Ovary (tissue), 10 donors: ENCODE measurements around the gene GUCD1. TPM values are rescaled to one million over a fixed set of nuclear protein-coding genes. Genes with fewer than 3 reads are reported as not detected.
"Not testable (repeated sequence)": the region's sequence is repeated elsewhere in the genome, so short reads cannot be mapped to it uniquely, and the experiment has no call there.

Source experiments
- DNase-seq, 5 donors: peaks; one replicate each; pipeline ENCODE4 v3.0.0-alpha.2; 2019 to 2020
- H3K27ac ChIP-seq, 2 donors: fragments of 200-600 bp; one replicate each; pipeline versions ENCODE4 v1.5.1 to v1.8.0; 2019 to 2022
- H3K27me3 ChIP-seq: fragments of 200-600 bp; one replicate; pipeline ENCODE4 v1.8.0; 2022
- H3K36me3 ChIP-seq: fragments of 200-600 bp; sonication (generic); one replicate; pipeline ENCODE4 v1.5.1; 2019
- H3K4me1 ChIP-seq: one replicate; pipeline ENCODE4 v1.8.1; 2013; ENCODE audit warnings: mild to moderate bottlenecking, moderate library complexity; ENCODE audit not compliant: insufficient read depth
- H3K4me3 ChIP-seq: fragments of 200-600 bp; sonication (generic); one replicate; pipeline ENCODE4 v1.5.1; 2017
- H3K9me3 ChIP-seq, 2 donors: fragments of 200-600 bp in 1 of 2; sonication (generic) in 1 of 2; one replicate each; pipeline versions ENCODE4 v1.5.1 to v1.8.1; 2013 to 2019; ENCODE audit warnings: mild to moderate bottlenecking in 1 of 2, moderate library complexity in 1 of 2
- POLR2A ChIP-seq: fragments of 450-650 bp; IDR thresholded peaks from one replicate; pipeline ENCODE4 v1.6.1; 2017; ENCODE audit warnings: antibody characterized with exemption, mild to moderate bottlenecking, moderate library complexity
- WGBS, 3 donors: extraction: QIAGEN DNeasy Blood & Tissue Kit in 1 of 3; methylation state at CpG; one replicate each; pipeline versions ENCODE4 v1.1.5 to v1.1.7; 2013 to 2017; 5-methylcytosine and 5-hydroxymethylcytosine counted together
- intact Hi-C, 4 donors: fragments of 100-400 bp; cut with DNase I; formaldehyde crosslinking; loops; one replicate each; pipeline versions ENCODE4 v1.11.0 to v1.15.1; 2022 to 2023
- long read RNA-seq, 3 donors: library from polyadenylated mRNA in 2 of 3; unstranded in 2 of 3; transcript quantifications; one replicate each; pipeline ENCODE4 v2.0.0 and lab custom pipeline, GENCODE V29; 2021 to 2026
- polyA plus RNA-seq, 2 donors: library from polyadenylated mRNA; stranded (reverse); fragments of 200-250 nt in 1 of 2; fragments of 350-450 nt in 1 of 2; fragmentation: Illumina TruSeq in 1 of 2; extraction: RNeasy Lipid Tissue Mini Kit (QIAGEN cat#74804) in 1 of 2; gene quantifications; one replicate each; pipeline ENCODE4 v1.2.3, GENCODE V29; 2013 to 2014
- total RNA-seq, 7 donors: library from RNA; depleted of rRNA in 2 of 7; stranded (reverse); fragments of >200 nt in 2 of 7; fragmentation: NEBNext Ultra II Directional in 3 of 7; extraction: Animal tissue kit (Norgen Biotek cat#: 25700) in 3 of 7; gene quantifications; one replicate each; pipeline versions ENCODE4 v1.1.0 to v1.2.4, GENCODE V29; 2016 to 2023
- TF ChIP-seq, protein P1 (sequence below), 3 donors: fragments of 450-650 bp in 2 of 3; fragments of 200-600 bp in 1 of 3; IDR thresholded peaks; one replicate each; pipeline versions ENCODE4 v1.5.1 to v1.8.0; 2016 to 2022; ENCODE audit warnings: antibody characterized with exemption in 3 of 3, mild to moderate bottlenecking in 1 of 3
- donor health status: DM: no; HTN: no; CAD: no; lungs with moderate emphysema.
- donor health status: DM: no; HTN: no; CAD: no.
- donor health status: Bipolar disorder and iron deficiency.
- donor health status: DM: yes; HTN: yes; CAD: no.
- donor health status: DM: no; HTN: no; CAD: no.
- donor health status: DM: yes; HTN: yes; CAD: no.

GUCD1 gene
- total RNA-seq (10 to 100 TPM; 30.3 to 85.4 (median 59.4) TPM), polyA plus RNA-seq (10 to 100 TPM; 53.5 to 55.4 TPM)
- long read RNA-seq, donor 1, transcript GUCD1-206 (6 exons, 3,613 nt), result major isoform, 18 of 75 reads
- long read RNA-seq, donor 1, partial matches to known transcripts, result 2 of 75 reads
- long read RNA-seq, donor 1, other reads (novel, unspliced or antisense), result 43 of 75 reads
- long read RNA-seq, donor 2, transcript GUCD1-206 (6 exons, 3,613 nt), result major isoform, 12 of 35 reads
- long read RNA-seq, donor 2, partial matches to known transcripts, result 17 of 35 reads
- long read RNA-seq, donor 2, other reads (novel, unspliced or antisense), result 0 of 35 reads
- long read RNA-seq, donor 3, transcript GUCD1-203 (6 exons, 1,606 nt), result minor isoform, 6 of 85 reads
- long read RNA-seq, donor 3, transcript GUCD1-212 (2 exons, 510 nt), result minor isoform, 5 of 85 reads
- long read RNA-seq, donor 3, transcript GUCD1-206 (6 exons, 3,613 nt), result major isoform, 52 of 85 reads
- long read RNA-seq, donor 3, partial matches to known transcripts, result 4 of 85 reads
- long read RNA-seq, donor 3, other reads (novel, unspliced or antisense), result 15 of 85 reads

- peak within 1 kb of the TSS; percentile 88 to 92 for H3K27ac ChIP-seq
- H3K9me3 ChIP-seq, result no peaks in the 10 kb centered on the region
- DNase-seq, result peak in 1 of 5 donors; percentile 26
- no peaks in the 10 kb centered on the region for H3K36me3 ChIP-seq
- H3K4me1 ChIP-seq, result peaks cover 12% of the 10 kb centered on the region
- TF ChIP-seq, protein P1, sequence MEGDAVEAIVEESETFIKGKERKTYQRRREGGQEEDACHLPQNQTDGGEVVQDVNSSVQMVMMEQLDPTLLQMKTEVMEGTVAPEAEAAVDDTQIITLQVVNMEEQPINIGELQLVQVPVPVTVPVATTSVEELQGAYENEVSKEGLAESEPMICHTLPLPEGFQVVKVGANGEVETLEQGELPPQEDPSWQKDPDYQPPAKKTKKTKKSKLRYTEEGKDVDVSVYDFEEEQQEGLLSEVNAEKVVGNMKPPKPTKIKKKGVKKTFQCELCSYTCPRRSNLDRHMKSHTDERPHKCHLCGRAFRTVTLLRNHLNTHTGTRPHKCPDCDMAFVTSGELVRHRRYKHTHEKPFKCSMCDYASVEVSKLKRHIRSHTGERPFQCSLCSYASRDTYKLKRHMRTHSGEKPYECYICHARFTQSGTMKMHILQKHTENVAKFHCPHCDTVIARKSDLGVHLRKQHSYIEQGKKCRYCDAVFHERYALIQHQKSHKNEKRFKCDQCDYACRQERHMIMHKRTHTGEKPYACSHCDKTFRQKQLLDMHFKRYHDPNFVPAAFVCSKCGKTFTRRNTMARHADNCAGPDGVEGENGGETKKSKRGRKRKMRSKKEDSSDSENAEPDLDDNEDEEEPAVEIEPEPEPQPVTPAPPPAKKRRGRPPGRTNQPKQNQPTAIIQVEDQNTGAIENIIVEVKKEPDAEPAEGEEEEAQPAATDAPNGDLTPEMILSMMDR (IDR thresholded peaks at IDR 0.05), result no peak
- peak; percentile 74 for TF ChIP-seq POLR2A
- H3K27me3 ChIP-seq, result no peaks in the 10 kb centered on the region
- H3K4me3 ChIP-seq, result peak within 1 kb of the TSS; percentile 90
- intact Hi-C loops, result no loop called here
- WGBS, 3 donors, result 0% methylated on average over 30 to 64 of the region's 64 CpGs
These were observed at the start of gene GUCD1 for GRCh38 chr22:24554313-24555164. GUCD1 (minus strand) TSS chr22:24555138; CDS start chr22:24554991, 147 bp downstream.

DNA sequence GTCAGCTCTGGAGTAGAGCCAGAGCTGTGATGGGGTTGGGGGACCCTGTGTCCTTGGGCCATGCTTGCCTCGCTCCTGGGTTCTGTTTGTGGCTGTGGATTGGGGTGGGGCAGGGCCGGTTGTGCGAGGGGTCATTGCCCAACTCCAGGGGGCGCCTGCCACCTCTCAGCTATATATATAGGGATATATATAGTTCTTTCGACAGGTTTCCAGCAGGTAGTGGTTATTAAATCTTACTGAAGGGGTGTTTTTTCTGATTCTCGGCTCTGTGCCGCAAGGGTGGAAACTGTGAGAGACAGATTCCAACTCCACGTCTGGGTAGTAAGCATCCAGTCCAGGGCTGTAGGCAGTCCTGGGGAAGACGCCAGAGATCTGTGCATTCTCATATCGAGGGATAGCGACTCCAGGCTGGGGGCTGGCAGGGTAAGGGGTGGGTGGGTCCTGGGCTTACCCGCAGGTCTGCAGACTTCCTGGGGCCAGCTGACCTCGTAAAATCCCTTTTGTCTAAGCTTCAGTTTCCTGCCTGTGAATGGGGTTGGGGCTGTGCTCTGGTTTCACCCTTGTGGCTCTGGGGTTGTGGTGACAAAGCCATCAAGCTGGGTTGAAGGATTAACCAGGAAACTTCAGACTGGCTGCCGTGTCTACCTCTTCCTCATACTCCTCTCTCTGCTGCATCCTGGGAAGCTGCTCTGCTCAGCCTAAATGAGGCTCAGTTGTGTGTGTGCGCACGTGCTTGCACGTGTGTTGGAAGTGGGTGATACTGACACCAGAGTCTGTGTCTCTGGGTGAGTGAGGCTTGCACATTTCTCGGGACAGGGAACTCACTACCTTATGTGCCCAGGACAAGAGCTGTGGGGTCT lies 49.1 kb upstream of the GUCD1 start:
- H3K36me3 ChIP-seq, H3K4me1 ChIP-seq, DNase-seq, H3K4me3 ChIP-seq, intact Hi-C loops, H3K9me3 ChIP-seq, H3K27me3 ChIP-seq, H3K27ac ChIP-seq: not testable (repeated sequence)
- WGBS, 3 donors, result 25 to 29% (median 26%) methylated on average over 18 of the region's 18 CpGs

DNA sequence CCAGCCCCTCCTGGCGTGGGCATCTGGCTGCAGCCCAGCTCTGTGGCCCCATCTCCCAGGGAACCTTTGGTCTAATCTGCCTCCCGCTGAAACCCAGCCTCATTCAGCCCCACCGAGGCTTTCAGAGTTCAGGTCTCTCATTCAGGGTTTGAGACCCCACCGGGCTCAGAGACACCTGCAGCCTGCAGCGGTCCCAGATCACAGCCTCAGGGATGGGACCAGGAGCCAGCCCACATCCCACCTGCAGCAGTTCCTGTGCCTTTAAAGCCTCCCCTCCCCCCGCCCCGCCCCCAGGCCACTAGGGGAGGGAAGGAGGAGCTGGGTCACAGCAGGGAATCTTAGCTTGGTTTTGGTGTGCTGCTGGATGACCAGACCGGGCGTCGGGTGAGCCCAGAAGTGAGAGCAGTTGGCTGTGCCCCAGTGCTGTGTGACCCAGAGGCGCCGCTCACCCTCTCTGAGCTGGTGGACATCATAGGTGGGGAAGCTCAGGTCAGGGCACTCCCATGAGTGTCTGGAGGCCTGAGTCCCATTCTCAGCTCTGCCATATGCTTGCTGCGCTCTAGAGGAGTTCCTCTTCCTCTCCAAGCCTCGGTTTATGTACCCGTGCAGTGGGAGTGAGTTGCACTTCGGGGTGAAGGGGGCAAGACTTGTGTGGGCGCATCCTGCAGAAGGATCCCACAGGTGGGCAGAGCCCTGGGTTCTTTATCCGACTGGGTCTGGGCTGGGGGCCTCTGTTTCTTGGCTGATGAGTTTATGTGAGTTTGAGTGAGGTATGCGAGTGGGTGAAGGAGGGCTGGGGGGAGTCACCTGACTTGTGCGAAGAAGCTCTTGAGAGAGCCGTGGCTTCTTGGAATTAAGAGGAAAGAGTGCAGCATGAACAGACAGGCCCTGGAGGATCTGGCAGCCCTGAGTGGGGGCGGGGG lies 48.2 kb upstream of the GUCD1 start, which contains the start of gene GGT1:
GGT1 (plus strand) TSS at position 347 of the 923 bp plus-strand sequence. CDS start 7,889 bp downstream, outside the sequence.
- H3K9me3 ChIP-seq, H3K27me3 ChIP-seq: not testable (repeated sequence)
- WGBS, 3 donors, result 46 to 58% (median 51%) methylated on average over 20 to 22 of the region's 22 CpGs

DNA sequence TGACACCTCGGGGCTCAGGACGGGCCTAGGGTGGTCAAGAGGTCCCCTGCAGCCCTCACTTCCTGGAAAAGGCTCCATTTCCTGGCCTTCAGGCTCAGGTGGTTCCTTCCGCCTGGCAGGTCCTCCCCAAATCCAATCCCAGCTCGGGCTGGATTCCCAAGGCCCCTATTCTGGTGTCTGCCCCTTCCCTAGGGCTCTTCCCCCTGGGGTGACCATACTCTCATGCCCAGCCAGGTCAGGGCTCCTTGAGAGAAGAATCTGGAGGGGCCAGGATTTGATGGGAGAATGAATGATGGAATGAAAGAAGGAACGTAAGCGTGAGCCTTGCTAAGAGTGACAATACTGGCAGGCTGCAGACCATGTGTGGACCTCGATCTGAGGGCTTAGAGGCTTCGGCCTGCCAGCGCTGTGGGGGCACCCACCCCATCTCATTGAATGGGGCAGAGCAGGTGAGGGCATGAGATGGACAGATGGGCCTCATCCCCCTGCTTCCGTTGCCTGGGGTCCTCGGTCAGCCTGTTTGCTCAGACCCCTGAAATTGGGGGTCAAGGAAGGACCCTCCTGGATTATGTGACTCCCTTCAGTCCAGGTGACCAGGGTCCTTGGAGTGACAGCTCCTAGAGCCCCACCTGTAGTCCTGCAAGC lies 47.3 kb upstream of the GUCD1 start:
- DNase-seq, intact Hi-C loops, H3K4me3 ChIP-seq, H3K36me3 ChIP-seq, H3K9me3 ChIP-seq, H3K27me3 ChIP-seq, H3K4me1 ChIP-seq, H3K27ac ChIP-seq: not testable (repeated sequence)
- WGBS, 3 donors, result 92 to 94% (median 92%) methylated on average over 11 of the region's 11 CpGs

More for the DNA sequence above, 48.2 kb upstream of the GUCD1 start, which contains the start of gene GGT1:
- H3K36me3 ChIP-seq, H3K4me3 ChIP-seq, DNase-seq, H3K4me1 ChIP-seq, H3K27ac ChIP-seq, intact Hi-C loops: not testable (repeated sequence)
